B cell (primary cell): Measurements from ENCODE around the gene TOR1AIP2. TPM values are rescaled to one million over a fixed set of nuclear protein-coding genes. Genes with fewer than 3 reads are reported as not detected.

ENCODE experiments used
- ATAC-seq: fragments of 200-7000 bp; cut with Tn5 transposase; one replicate; pipeline ENCODE4 v1.10.0; 2021; ENCODE audit warnings: low read depth, mild to moderate bottlenecking, moderate number of reproducible peaks, moderate library complexity
- CTCF ChIA-PET: fragments of 350-600 bp; sonication (Branson Sonifier 250); formaldehyde crosslinking; loops from one replicate; lab custom pipeline; 2021; ENCODE audit warnings: antibody characterized with exemption, inconsistent platforms; lab: Charles Lee
- POLR2A ChIA-PET: fragments of 350-600 bp; sonication (Branson Sonifier 250); formaldehyde crosslinking; loops from one replicate; lab custom pipeline; 2021; ENCODE audit warnings: antibody characterized with exemption; lab: Charles Lee
- DNase-seq: peaks from one replicate; pipeline ENCODE4 v3.0.0; 2013
- H2AFZ ChIP-seq: 2 replicates; pipeline ENCODE4 v1.6.1; 2012; ENCODE audit warnings: mild to moderate bottlenecking, low read depth, low read length; ENCODE audit not compliant: insufficient read depth, poor library complexity, severe bottlenecking
- H3K27ac ChIP-seq, 2 donors: 1 replicate in 1 of 2; 2 replicates in 1 of 2; pipeline ENCODE4 v1.5.1; 2012 to 2013; ENCODE audit warnings: low read length in 2 of 2, mild to moderate bottlenecking in 2 of 2, moderate library complexity in 1 of 2
- H3K27me3 ChIP-seq, 4 experiments: fragments of 200-600 bp in 1 of 4; sonication (generic) in 1 of 4; replicated peaks in 1 of 4; 1 replicate in 2 of 4; 2 replicates in 2 of 4; pipeline versions ENCODE4 v1.6.1 to v1.7.0; 2013 to 2016; ENCODE audit warnings: low read length in 3 of 4, mild to moderate bottlenecking in 2 of 4, mixed read lengths in 1 of 4, moderate library complexity in 1 of 4; ENCODE audit not compliant: insufficient read depth in 4 of 4, control insufficient read depth in 3 of 4; ENCODE audit errors: control extremely low read depth in 1 of 4
- H3K36me3 ChIP-seq, 2 experiments: replicated peaks in 1 of 2; 1 replicate in 1 of 2; 2 replicates in 1 of 2; pipeline versions ENCODE4 v1.6.1 to v1.7.1; 2013; ENCODE audit warnings: low read length in 1 of 2; ENCODE audit not compliant: insufficient read depth in 2 of 2, control insufficient read depth in 1 of 2; ENCODE audit errors: control extremely low read depth in 1 of 2, extremely low read depth in 1 of 2
- H3K4me1 ChIP-seq, 2 donors: fragments of 200-600 bp in 1 of 2; sonication (generic) in 1 of 2; 1 replicate in 1 of 2; 2 replicates in 1 of 2; pipeline versions ENCODE4 v1.5.1 to v1.6.1; 2013 to 2017; ENCODE audit warnings: low read length in 2 of 2; ENCODE audit not compliant: control insufficient read depth in 2 of 2, insufficient read depth in 2 of 2
- H3K4me2 ChIP-seq: replicated peaks from 2 replicates; pipeline ENCODE3; 2012; ENCODE audit warnings: mild to moderate bottlenecking, low read depth, low read length; ENCODE audit not compliant: poor library complexity, severe bottlenecking
- H3K4me3 ChIP-seq, 5 experiments: fragments of 200-600 bp in 1 of 5; sonication (generic) in 1 of 5; 1 replicate in 3 of 5; 2 replicates in 2 of 5; pipeline versions ENCODE4 v1.5.1 to v1.7.0; 2011 to 2016; ENCODE audit warnings: low read length in 4 of 5, mild to moderate bottlenecking in 4 of 5, low read depth in 2 of 5, control low read depth in 1 of 5, moderate library complexity in 1 of 5; ENCODE audit not compliant: insufficient read depth in 1 of 5; ENCODE audit errors: control extremely low read depth in 1 of 5, extremely low read depth in 1 of 5
- H3K79me2 ChIP-seq: fragments of 200-600 bp; sonication (generic); one replicate; pipeline ENCODE4 v1.6.0; 2016; ENCODE audit warnings: low read length; ENCODE audit not compliant: control insufficient read depth, insufficient read depth
- H3K9ac ChIP-seq: fragments of 200-600 bp; sonication (generic); 2 replicates; pipeline ENCODE4 v1.6.1; 2017; ENCODE audit warnings: mild to moderate bottlenecking, low read length, moderate library complexity
- H3K9me3 ChIP-seq, 3 donors: one replicate each; pipeline versions ENCODE4 v1.6.1 to v1.7.1; 2013; ENCODE audit warnings: low read length in 2 of 3; ENCODE audit not compliant: control insufficient read depth in 2 of 3, insufficient read depth in 1 of 3; ENCODE audit errors: control extremely low read depth in 1 of 3
- H4K20me1 ChIP-seq: 2 replicates; pipeline ENCODE4 v1.6.0; 2012; ENCODE audit warnings: mild to moderate bottlenecking, low read length; ENCODE audit not compliant: insufficient read depth, control insufficient read depth, poor library complexity, severe bottlenecking
- H3K27ac Mint-ChIP-seq: one replicate; pipeline ENCODE4 v1.8.0; 2021; ENCODE audit warnings: mixed read lengths
- H3K27me3 Mint-ChIP-seq: one replicate; pipeline ENCODE4 v1.8.0; 2021; ENCODE audit warnings: mixed read lengths
- H3K4me1 Mint-ChIP-seq: one replicate; pipeline ENCODE4 v1.8.0; 2021; ENCODE audit warnings: mixed read lengths
- H3K4me3 Mint-ChIP-seq: one replicate; pipeline ENCODE4 v1.8.0; 2021; ENCODE audit warnings: mixed read lengths
- H3K9me3 Mint-ChIP-seq: one replicate; pipeline ENCODE4 v1.8.0; 2022; ENCODE audit warnings: mixed read lengths; ENCODE audit not compliant: insufficient read depth
- EZH2 ChIP-seq: IDR thresholded peaks from 2 replicates; pipeline ENCODE4 v1.6.1; 2012; ENCODE audit warnings: borderline replicate concordance, low read depth, mild to moderate bottlenecking, moderate library complexity, low read length; ENCODE audit not compliant: insufficient read depth, poor library complexity, severe bottlenecking
- WGBS: methylation state at CpG from one replicate; pipeline ENCODE4 v1.1.5; 2013; ENCODE audit warnings: missing lambda C conversion rate; ENCODE audit not compliant: insufficient coverage; 5-methylcytosine and 5-hydroxymethylcytosine counted together
- intact Hi-C: fragments of 100-400 bp; cut with micrococcal nuclease; formaldehyde crosslinking; loops from one replicate; pipeline ENCODE4 v1.10.0; 2022
- polyA plus RNA-seq: library from polyadenylated mRNA; depleted of rRNA; stranded (reverse); fragments of >200 nt; gene quantifications from 2 replicates; pipeline ENCODE4 v1.2.3, GENCODE V29; 2012
- total RNA-seq, 2 donors: library from RNA; stranded (reverse); fragments of 120-200 nt in 1 of 2; gene quantifications; 1 replicate in 1 of 2; 2 replicates in 1 of 2; pipeline versions ENCODE4 v1.2.3 to v1.2.4, GENCODE V29; 2013 to 2022
- TF ChIP-seq, protein P1 (sequence below): fragments of 200-600 bp; IDR thresholded peaks from one replicate; pipeline ENCODE4 v1.8.0; 2022; ENCODE audit warnings: antibody characterized with exemption, mild to moderate bottlenecking

Gene TOR1AIP2
- total and polyA plus RNA-seq, 2 donors (not counting 1 experiment from before 2014, with no cell fraction given) = 13.6 to 54.4 TPM

GRCh38 chr1:179882253-179883039 lies 4.8 kb upstream of the TOR1AIP2 start, which contains the start of gene TOR1AIP1:
Gene TOR1AIP1, plus strand, starts transcription at chr1:179882285. Its CDS starts 218 bp downstream, at chr1:179882503.
- H3K27ac ChIP-seq = peak within 1 kb of the TSS; percentile 99 to 100
- peaks cover 20 to 40% of the 10 kb centered on the region in 2 donors for H3K4me1 ChIP-seq
- Mint-ChIP-seq H3K27ac (peak within 1 kb of the TSS; percentile 100), H3K4me1 (peaks cover 53% of the 10 kb centered on the region), H3K27me3 (no peaks in the 10 kb centered on the region), H3K4me3 (peak within 1 kb of the TSS; percentile 99), H3K9me3 (no peaks in the 10 kb centered on the region)
- peak within 1 kb of the TSS; percentile 100 for H3K9ac ChIP-seq
- no peaks in the 10 kb centered on the region for H4K20me1 ChIP-seq
- peaks cover 55% of the 10 kb centered on the region for H3K79me2 ChIP-seq
- intact Hi-C loops = loop anchor here (1.0 to 10.0 kb wide), 8 partner anchors 72 to 1206 kb away; partner anchors contain the start of genes ACBD6, AXDND1, CEP350 and FAM20B
- peak; percentile 75 for ATAC-seq
- H3K27me3 ChIP-seq = no peaks in the 10 kb centered on the region
- POLR2A ChIA-PET = interaction anchor here (0.5 to 2.7 kb wide), 4 partner anchors 71 to 1249 kb away, joined by 3 to 31 read pairs (median 11); partner anchors contain the start of genes ACBD6, CEP350 and QSOX1
- no peaks in the 10 kb centered on the region for H3K9me3 ChIP-seq
- H3K4me3 ChIP-seq = peak within 1 kb of the TSS; percentile 78 to 99 (median 96)
- TF ChIP-seq, protein P1, sequence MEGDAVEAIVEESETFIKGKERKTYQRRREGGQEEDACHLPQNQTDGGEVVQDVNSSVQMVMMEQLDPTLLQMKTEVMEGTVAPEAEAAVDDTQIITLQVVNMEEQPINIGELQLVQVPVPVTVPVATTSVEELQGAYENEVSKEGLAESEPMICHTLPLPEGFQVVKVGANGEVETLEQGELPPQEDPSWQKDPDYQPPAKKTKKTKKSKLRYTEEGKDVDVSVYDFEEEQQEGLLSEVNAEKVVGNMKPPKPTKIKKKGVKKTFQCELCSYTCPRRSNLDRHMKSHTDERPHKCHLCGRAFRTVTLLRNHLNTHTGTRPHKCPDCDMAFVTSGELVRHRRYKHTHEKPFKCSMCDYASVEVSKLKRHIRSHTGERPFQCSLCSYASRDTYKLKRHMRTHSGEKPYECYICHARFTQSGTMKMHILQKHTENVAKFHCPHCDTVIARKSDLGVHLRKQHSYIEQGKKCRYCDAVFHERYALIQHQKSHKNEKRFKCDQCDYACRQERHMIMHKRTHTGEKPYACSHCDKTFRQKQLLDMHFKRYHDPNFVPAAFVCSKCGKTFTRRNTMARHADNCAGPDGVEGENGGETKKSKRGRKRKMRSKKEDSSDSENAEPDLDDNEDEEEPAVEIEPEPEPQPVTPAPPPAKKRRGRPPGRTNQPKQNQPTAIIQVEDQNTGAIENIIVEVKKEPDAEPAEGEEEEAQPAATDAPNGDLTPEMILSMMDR = peak; percentile 59
- no peak for TF ChIP-seq EZH2
- H3K36me3 ChIP-seq = peaks cover 11 to 21% of the 10 kb centered on the region in 2 experiments
- CTCF ChIA-PET = interaction anchor here (0.9 to 2.3 kb wide), 4 partner anchors 13 to 111 kb away, joined by 3 to 25 read pairs (median 8); partner anchors contain the start of gene CEP350
- H3K4me2 ChIP-seq = peak within 1 kb of the TSS; percentile 86
- DNase-seq = peak; percentile 100
- under 1% methylated on average over 69 of the region's 72 CpGs for WGBS
- H2AFZ ChIP-seq = peak within 1 kb of the TSS; percentile 90
